ENCODE data around the gene AFAP1L2. TPM values are rescaled to one million over a fixed set of nuclear protein-coding genes. Genes with fewer than 3 reads are reported as not detected.

Gene AFAP1L2
- total RNA-seq, 1 experiment from 2014 or later = not detected

DNA sequence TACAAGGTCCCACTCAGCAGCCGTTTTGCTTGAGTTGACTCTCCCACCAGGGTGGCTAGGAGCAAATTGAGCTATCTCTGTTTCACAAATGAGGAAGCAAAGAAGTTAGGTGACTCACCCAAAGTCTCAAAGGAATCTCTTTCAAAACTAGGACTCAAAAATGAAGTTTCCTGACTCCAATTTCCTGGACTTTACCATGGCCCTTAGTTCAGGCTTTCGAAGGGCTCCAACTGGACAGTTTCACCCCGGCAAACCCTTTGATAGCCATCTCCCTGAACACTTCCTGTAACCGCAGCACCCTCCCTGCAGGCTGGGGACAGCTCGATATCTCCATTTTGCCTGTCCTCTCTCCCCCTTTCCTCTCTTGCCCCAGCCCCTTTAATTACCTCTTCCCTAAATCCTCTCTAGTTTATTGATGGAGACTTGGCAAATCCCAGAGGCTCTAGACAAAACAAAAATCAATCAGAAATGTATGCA is 4.7 kb upstream of the AFAP1L2 start:
- DNase-seq (ENCODE audit: low spot score) = no peak
- Histone ChIP-seq H3K27me3 (replicated peaks; ENCODE audit: insufficient read depth, low read depth, low read length, poor library complexity) (peaks cover 22% of the 10 kb centered on the region), H3K36me3 (ENCODE audit: insufficient read depth, low read length, poor library complexity, severe bottlenecking) (no peaks in the 10 kb centered on the region), H3K4me3 (ENCODE audit: low read depth, low read length, poor library complexity, severe bottlenecking) (no peak overlapping the region), H3K4me1 (ENCODE audit: insufficient read depth, low read length, poor library complexity, severe bottlenecking) (no peaks in the 10 kb centered on the region), H3K27ac (ENCODE audit: low read depth, low read length, poor library complexity, severe bottlenecking) (no peak overlapping the region), H3K9me3 (ENCODE audit: low read depth, low read length, poor library complexity, severe bottlenecking) (no peaks in the 10 kb centered on the region)
- no TSS peak for BruUV-seq (replicated peaks)
- intact Hi-C loops (cut with micrococcal nuclease; ENCODE audit: unreplicated experiment) = no loop called here
- CTCF ChIA-PET = no interaction called here
- TF ChIP-seq, protein P1, sequence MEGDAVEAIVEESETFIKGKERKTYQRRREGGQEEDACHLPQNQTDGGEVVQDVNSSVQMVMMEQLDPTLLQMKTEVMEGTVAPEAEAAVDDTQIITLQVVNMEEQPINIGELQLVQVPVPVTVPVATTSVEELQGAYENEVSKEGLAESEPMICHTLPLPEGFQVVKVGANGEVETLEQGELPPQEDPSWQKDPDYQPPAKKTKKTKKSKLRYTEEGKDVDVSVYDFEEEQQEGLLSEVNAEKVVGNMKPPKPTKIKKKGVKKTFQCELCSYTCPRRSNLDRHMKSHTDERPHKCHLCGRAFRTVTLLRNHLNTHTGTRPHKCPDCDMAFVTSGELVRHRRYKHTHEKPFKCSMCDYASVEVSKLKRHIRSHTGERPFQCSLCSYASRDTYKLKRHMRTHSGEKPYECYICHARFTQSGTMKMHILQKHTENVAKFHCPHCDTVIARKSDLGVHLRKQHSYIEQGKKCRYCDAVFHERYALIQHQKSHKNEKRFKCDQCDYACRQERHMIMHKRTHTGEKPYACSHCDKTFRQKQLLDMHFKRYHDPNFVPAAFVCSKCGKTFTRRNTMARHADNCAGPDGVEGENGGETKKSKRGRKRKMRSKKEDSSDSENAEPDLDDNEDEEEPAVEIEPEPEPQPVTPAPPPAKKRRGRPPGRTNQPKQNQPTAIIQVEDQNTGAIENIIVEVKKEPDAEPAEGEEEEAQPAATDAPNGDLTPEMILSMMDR (conservative IDR thresholded peaks at IDR 0.05; ENCODE audit: low read depth, low read length) = no peak
- no peak for TF ChIP-seq EZH2 (IDR thresholded peaks at IDR 0.05; ENCODE audit: borderline replicate concordance, low read depth, low read length, poor library complexity, severe bottlenecking)
- POLR2A ChIA-PET (ENCODE audit: low non-redundant PET) = no interaction called here

DNA sequence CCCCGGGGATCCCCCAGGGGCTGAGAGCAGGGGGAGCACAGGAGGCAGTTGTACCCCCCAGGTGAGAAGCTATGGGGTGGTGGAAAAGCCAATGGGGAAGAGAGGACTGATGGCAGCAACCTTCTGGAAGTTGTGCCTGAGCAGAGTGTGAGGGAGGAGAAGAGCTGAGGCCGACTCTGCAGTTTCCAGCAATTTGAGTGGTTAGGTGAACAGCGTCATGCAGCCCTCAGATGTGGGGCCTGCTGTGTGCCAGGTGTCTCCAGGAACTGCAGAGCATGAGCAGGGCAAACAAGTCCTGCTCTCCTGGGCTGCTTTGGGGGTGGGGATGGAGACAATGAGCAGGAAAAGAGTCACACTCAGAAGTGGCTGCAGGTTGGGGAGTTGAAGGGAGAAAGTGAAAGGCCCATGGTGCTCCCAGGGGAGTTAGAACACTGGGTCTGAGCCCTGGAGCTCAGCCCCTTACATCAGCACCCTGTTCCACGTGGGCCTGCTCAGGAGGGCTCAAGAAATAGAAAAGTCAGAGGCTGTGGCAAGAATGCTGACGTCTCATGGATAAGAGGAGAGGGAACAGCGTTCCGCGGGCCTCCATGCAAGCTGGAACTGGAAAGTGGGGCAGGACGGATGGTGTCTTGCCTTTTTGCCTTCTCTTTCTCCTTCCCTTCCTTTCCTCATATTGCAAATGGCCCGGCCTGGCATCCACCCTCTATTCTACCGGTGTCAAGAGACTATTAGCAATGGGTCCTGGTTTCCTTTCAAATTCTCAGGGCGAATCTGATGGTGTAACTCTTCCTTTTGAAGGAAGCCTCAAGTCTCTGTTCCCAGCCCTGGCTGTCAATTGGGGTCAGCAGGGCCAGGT is 4.0 kb upstream of the AFAP1L2 start:
- POLR2A ChIA-PET (ENCODE audit: low non-redundant PET) = no interaction called here
- BruUV-seq (replicated peaks) = no TSS peak
- Histone ChIP-seq H3K36me3 (ENCODE audit: insufficient read depth, low read length, poor library complexity, severe bottlenecking) (no peaks in the 10 kb centered on the region), H3K27ac (ENCODE audit: low read depth, low read length, poor library complexity, severe bottlenecking) (no peak overlapping the region), H3K4me1 (ENCODE audit: insufficient read depth, low read length, poor library complexity, severe bottlenecking) (no peaks in the 10 kb centered on the region), H3K4me3 (ENCODE audit: low read depth, low read length, poor library complexity, severe bottlenecking) (no peak overlapping the region), H3K27me3 (replicated peaks; ENCODE audit: insufficient read depth, low read depth, low read length, poor library complexity) (peaks cover 28% of the 10 kb centered on the region), H3K9me3 (ENCODE audit: low read depth, low read length, poor library complexity, severe bottlenecking) (no peaks in the 10 kb centered on the region)
- no peak for DNase-seq (ENCODE audit: low spot score)
- intact Hi-C loops (cut with micrococcal nuclease; ENCODE audit: unreplicated experiment) = no loop called here
- CTCF ChIA-PET = interaction anchor here (0.5 kb wide), 1 partner anchor 53 kb away, joined by 4 read pairs; no protein-coding TSS in a partner anchor
- TF ChIP-seq, protein P1 (conservative IDR thresholded peaks at IDR 0.05; ENCODE audit: low read depth, low read length) = no peak
- TF ChIP-seq EZH2 (IDR thresholded peaks at IDR 0.05; ENCODE audit: borderline replicate concordance, low read depth, low read length, poor library complexity, severe bottlenecking) = no peak

DNA sequence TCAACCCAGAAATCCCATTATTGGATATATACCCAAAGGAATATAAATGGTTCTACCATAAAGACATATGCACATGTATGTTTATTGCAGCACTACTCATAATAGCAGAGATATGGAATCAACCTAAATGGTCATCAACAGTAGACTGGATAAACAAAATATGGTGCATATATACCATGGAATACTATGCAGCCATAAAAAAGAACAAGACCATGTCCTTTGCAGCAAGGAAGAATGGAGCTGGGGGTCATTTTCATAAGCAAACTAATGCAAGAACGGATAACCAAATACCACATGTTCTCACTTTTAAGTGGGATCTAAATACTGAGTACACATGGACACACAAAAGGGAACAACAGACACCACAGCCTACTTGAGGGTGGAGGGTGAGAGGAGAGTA is 2.2 kb upstream of the AFAP1L2 start:
- CTCF ChIA-PET = no interaction called here
- TF ChIP-seq, protein P1 (conservative IDR thresholded peaks at IDR 0.05; ENCODE audit: low read depth, low read length) = no peak
- no peak for TF ChIP-seq EZH2 (IDR thresholded peaks at IDR 0.05; ENCODE audit: borderline replicate concordance, low read depth, low read length, poor library complexity, severe bottlenecking)
- Histone ChIP-seq H3K27ac (ENCODE audit: low read depth, low read length, poor library complexity, severe bottlenecking) (no peak overlapping the region), H3K27me3 (replicated peaks; ENCODE audit: insufficient read depth, low read depth, low read length, poor library complexity) (peaks cover 47% of the 10 kb centered on the region), H3K4me3 (ENCODE audit: low read depth, low read length, poor library complexity, severe bottlenecking) (no peak overlapping the region), H3K9me3 (ENCODE audit: low read depth, low read length, poor library complexity, severe bottlenecking) (no peaks in the 10 kb centered on the region), H3K36me3 (ENCODE audit: insufficient read depth, low read length, poor library complexity, severe bottlenecking) (no peaks in the 10 kb centered on the region), H3K4me1 (ENCODE audit: insufficient read depth, low read length, poor library complexity, severe bottlenecking) (no peaks in the 10 kb centered on the region)
- intact Hi-C loops (cut with micrococcal nuclease; ENCODE audit: unreplicated experiment) = no loop called here
- POLR2A ChIA-PET (ENCODE audit: low non-redundant PET) = no interaction called here
- DNase-seq (ENCODE audit: low spot score) = no peak
- no TSS peak for BruUV-seq (replicated peaks)

Data from A673 (cell line).